ENCODE measurements around the gene PIAS4. TPM values are rescaled to one million over a fixed set of nuclear protein-coding genes. Genes with fewer than 3 reads are reported as not detected.

Gene PIAS4
- total and polyA plus RNA-seq, 2 of the 13 experiments (the other 11 are each of a cell fraction or from before 2014, with no cell fraction given) = 9.0 to 20.1 TPM

GRCh38 chr19:4058693-4059452 lies 51.3 kb downstream of the PIAS4 start (continued):
- TF ChIP-seq ARID4A (CRISPR knock-in tag; IDR thresholded peaks at IDR 0.05; ENCODE audit: borderline replicate concordance) (peak; percentile 12), ZNF547 (CRISPR knock-in tag; IDR thresholded peaks at IDR 0.05) (no peak; the same call in 1 of the 2 replicates), CSRNP1 (CRISPR knock-in tag; IDR thresholded peaks at IDR 0.05) (no peak), ZSCAN29 (CRISPR knock-in tag; conservative IDR thresholded peaks at IDR 0.05) (no peak), ZNF318 (CRISPR knock-in tag; IDR thresholded peaks at IDR 0.05) (no peak), TFE3 (CRISPR knock-in tag; IDR thresholded peaks at IDR 0.05) (no peak)

All from HepG2 (cell line).